Kidney (tissue), 14 donors: ENCODE data around the gene CD59. TPM values are rescaled to one million over a fixed set of nuclear protein-coding genes. Genes with fewer than 3 reads are reported as not detected.
A peak's percentile ranks its signal among the peaks of the same experiment; 100 is the strongest.

Experiments used
- DNase-seq, 5 donors: peaks; one replicate each; pipeline ENCODE4 v3.0.0-alpha.2; 2013 to 2020
- FAIRE-seq: peaks from 2 replicates; lab custom pipeline; 2012; peaks lifted over from hg19 to GRCh38; lab: Jason Lieb, UNC
- H3K27ac ChIP-seq, 2 donors: one replicate each; pipeline ENCODE4 v1.7.0; 2013; ENCODE audit warnings: low read depth in 2 of 2, low read length in 2 of 2, inconsistent platforms in 1 of 2
- H3K27me3 ChIP-seq: one replicate; pipeline ENCODE4 v1.7.1; 2013; ENCODE audit warnings: low read length, inconsistent platforms; ENCODE audit not compliant: control insufficient read depth, insufficient read depth
- H3K36me3 ChIP-seq, 3 donors: one replicate each; pipeline versions ENCODE4 v1.7.0 to v1.7.1; 2013; ENCODE audit warnings: low read length in 3 of 3, control low read depth in 1 of 3, inconsistent platforms in 1 of 3; ENCODE audit not compliant: insufficient read depth in 3 of 3, control insufficient read depth in 2 of 3
- H3K4me1 ChIP-seq, 3 donors: one replicate each; pipeline versions ENCODE4 v1.7.0 to v1.7.1; 2013; ENCODE audit warnings: low read length in 3 of 3, inconsistent platforms in 1 of 3, low read depth in 1 of 3; ENCODE audit not compliant: control insufficient read depth in 2 of 3, insufficient read depth in 2 of 3
- H3K4me3 ChIP-seq, 3 donors: one replicate each; pipeline versions ENCODE4 v1.7.0 to v1.8.1; 2013; ENCODE audit warnings: low read length in 3 of 3, control low read depth in 1 of 3, inconsistent platforms in 1 of 3
- H3K9ac ChIP-seq, 3 donors: one replicate each; pipeline versions ENCODE4 v1.7.0 to v1.7.1; 2013; ENCODE audit warnings: low read length in 3 of 3, control low read depth in 1 of 3, inconsistent platforms in 1 of 3
- H3K9me3 ChIP-seq, 3 donors: one replicate each; pipeline versions ENCODE4 v1.7.0 to v1.7.1; 2013; ENCODE audit warnings: low read length in 3 of 3, control low read depth in 1 of 3, inconsistent platforms in 1 of 3; ENCODE audit not compliant: control insufficient read depth in 2 of 3, insufficient read depth in 1 of 3
- CTCF ChIP-seq: IDR thresholded peaks from 3 replicates; pipeline ENCODE4 v1.5.1; 2012; ENCODE audit warnings: mild to moderate bottlenecking, moderate library complexity, borderline replicate concordance; ENCODE audit not compliant: insufficient read depth; ENCODE audit errors: extremely low read depth
- intact Hi-C: fragments of 100-400 bp; cut with DNase I; formaldehyde crosslinking; loops from one replicate; pipeline ENCODE4 v1.11.1; 2022
- polyA plus RNA-seq: library from polyadenylated mRNA; stranded (reverse); fragments of 350-450 nt; fragmentation: Illumina TruSeq; extraction: RNeasy Lipid Tissue Mini Kit (QIAGEN cat#74804); gene quantifications from one replicate; pipeline ENCODE4 v1.2.3, GENCODE V29; 2014; ENCODE audit warnings: low read depth, low replicate concordance; ENCODE audit not compliant: insufficient read depth
- total RNA-seq: library from RNA; stranded (reverse); fragmentation: NEBNext Ultra II Directional; extraction: Animal tissue kit (Norgen Biotek cat#: 25700); gene quantifications from one replicate; pipeline ENCODE4 v1.2.1, GENCODE V29; 2021
- donor health status: control.
- donor health status: control.
- donor health status: control.
- donor health status: control.
- donor health status: control.
- donor health status: DM: yes; HTN: yes; CAD: no.
- donor health status: Normal renal cell carcinoma (clear cell type).

Gene CD59
- total and polyA plus RNA-seq, 2 donors from 2014 or later = 559 to 1,010 TPM

GRCh38 chr11:33721984-33722383 lies 14.2 kb downstream of the CD59 start:
- peaks cover 0 to 35% (median 19%) of the 10 kb centered on the region in 3 donors for H3K36me3 ChIP-seq
- TF ChIP-seq CTCF = no peak
- peak overlapping the region in 1 of 3 donors; percentile 27 for H3K9ac ChIP-seq
- DNase-seq (no peak), FAIRE-seq (no peak)
- no peaks in the 10 kb centered on the region for H3K9me3 ChIP-seq
- H3K27me3 ChIP-seq = no peaks in the 10 kb centered on the region
- H3K27ac ChIP-seq = peak overlapping the region; percentile 94 to 96
- H3K4me1 ChIP-seq = peaks cover 3 to 43% (median 38%) of the 10 kb centered on the region in 3 donors
- no peak overlapping the region for H3K4me3 ChIP-seq
- intact Hi-C loops = no loop called here

DNA sequence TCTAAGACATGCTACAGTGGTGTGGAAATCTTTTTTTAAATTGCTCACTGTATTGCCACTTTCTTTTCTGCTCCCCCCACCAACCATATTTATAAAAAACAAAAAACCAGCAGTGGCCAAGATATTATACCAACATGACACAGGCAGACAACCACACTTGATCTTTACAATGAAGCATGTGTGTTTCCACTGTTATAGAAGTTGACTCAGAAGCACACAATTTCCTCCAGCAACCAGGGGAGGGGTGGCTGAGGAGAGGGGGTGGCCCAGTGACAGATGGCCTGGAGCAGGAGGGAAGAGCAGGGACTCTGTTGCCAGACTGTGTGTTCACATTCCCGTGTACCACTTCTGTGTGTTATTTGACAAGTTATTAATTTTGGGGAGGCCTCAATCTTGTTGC lies 14.8 kb downstream of the CD59 start:
- Histone ChIP-seq H3K4me1 (peaks cover 3 to 48% (median 41%) of the 10 kb centered on the region in 3 donors), H3K4me3 (no peak overlapping the region), H3K9me3 (no peaks in the 10 kb centered on the region), H3K9ac (no peak overlapping the region), H3K36me3 (peaks cover 0 to 40% (median 25%) of the 10 kb centered on the region in 3 donors), H3K27ac (peak overlapping the region; percentile 94 to 96), H3K27me3 (no peaks in the 10 kb centered on the region)
- FAIRE-seq = no peak
- intact Hi-C loops = no loop called here
- no peak for TF ChIP-seq CTCF
- DNase-seq = no peak

GRCh38 chr11:33719587-33719986 lies 16.6 kb downstream of the CD59 start:
- no peaks in the 10 kb centered on the region for H3K9me3 ChIP-seq
- intact Hi-C loops = no loop called here
- peaks cover 3 to 39% (median 35%) of the 10 kb centered on the region in 3 donors for H3K4me1 ChIP-seq
- FAIRE-seq (no peak), DNase-seq (no peak)
- no peak overlapping the region for H3K9ac ChIP-seq
- no peak overlapping the region for H3K27ac ChIP-seq
- no peak for TF ChIP-seq CTCF
- peaks cover 0 to 49% (median 25%) of the 10 kb centered on the region in 3 donors for H3K36me3 ChIP-seq
- no peak overlapping the region for H3K4me3 ChIP-seq
- H3K27me3 ChIP-seq = no peaks in the 10 kb centered on the region

GRCh38 chr11:33718440-33718839 lies 17.8 kb downstream of the CD59 start:
- no peak for DNase-seq
- H3K4me3 ChIP-seq = no peak overlapping the region
- intact Hi-C loops = no loop called here
- H3K4me1 ChIP-seq = peaks cover 0 to 35% (median 27%) of the 10 kb centered on the region in 3 donors
- no peaks in the 10 kb centered on the region for H3K9me3 ChIP-seq
- no peak for TF ChIP-seq CTCF
- H3K9ac ChIP-seq = no peak overlapping the region
- peaks cover 0 to 49% (median 28%) of the 10 kb centered on the region in 3 donors for H3K36me3 ChIP-seq
- no peak for FAIRE-seq
- H3K27ac ChIP-seq = no peak overlapping the region
- no peaks in the 10 kb centered on the region for H3K27me3 ChIP-seq
